BE2C (cell line): ENCODE results near the gene TLCD3B. TPM values are rescaled to one million over a fixed set of nuclear protein-coding genes. Genes with fewer than 3 reads are reported as not detected.
A peak's percentile ranks its signal among the peaks of the same experiment; 100 is the strongest.

Source experiments
- DNase-seq: peaks from one replicate; pipeline ENCODE4 v3.0.0-alpha.2; 2020
- H3K27me3 ChIP-seq: fragments of 250-450 bp; sonication (Bioruptor Pico); 2 replicates; pipeline ENCODE4 v1.5.1; 2020; ENCODE audit warnings: mild to moderate bottlenecking
- H3K36me3 ChIP-seq: fragments of 250-450 bp; sonication (Bioruptor Pico); 2 replicates; pipeline ENCODE4 v1.5.1; 2020; ENCODE audit warnings: mild to moderate bottlenecking
- H3K4me1 ChIP-seq: fragments of 250-450 bp; sonication (Bioruptor Pico); 2 replicates; pipeline ENCODE4 v1.5.1; 2020
- H3K4me3 ChIP-seq: 2 replicates; pipeline ENCODE4 v1.5.1; 2011; ENCODE audit warnings: low read depth, low read length
- H3K9me3 ChIP-seq: fragments of 250-450 bp; sonication (Bioruptor Pico); 2 replicates; pipeline ENCODE4 v1.5.1; 2020
- CTCF ChIP-seq: IDR thresholded peaks from 2 replicates; pipeline ENCODE4 v1.5.1; 2012; ENCODE audit warnings: mild to moderate bottlenecking, low read depth, low read length
- polyA plus RNA-seq: library from polyadenylated mRNA; unstranded; fragments of >200 nt; gene quantifications from one replicate; pipeline ENCODE4 v1.2.1, GENCODE V29; 2012; ENCODE audit warnings: low read depth, missing spikeins; ENCODE audit not compliant: insufficient read length, insufficient read depth

TLCD3B gene
- polyA plus RNA-seq, result 196 TPM

DNA sequence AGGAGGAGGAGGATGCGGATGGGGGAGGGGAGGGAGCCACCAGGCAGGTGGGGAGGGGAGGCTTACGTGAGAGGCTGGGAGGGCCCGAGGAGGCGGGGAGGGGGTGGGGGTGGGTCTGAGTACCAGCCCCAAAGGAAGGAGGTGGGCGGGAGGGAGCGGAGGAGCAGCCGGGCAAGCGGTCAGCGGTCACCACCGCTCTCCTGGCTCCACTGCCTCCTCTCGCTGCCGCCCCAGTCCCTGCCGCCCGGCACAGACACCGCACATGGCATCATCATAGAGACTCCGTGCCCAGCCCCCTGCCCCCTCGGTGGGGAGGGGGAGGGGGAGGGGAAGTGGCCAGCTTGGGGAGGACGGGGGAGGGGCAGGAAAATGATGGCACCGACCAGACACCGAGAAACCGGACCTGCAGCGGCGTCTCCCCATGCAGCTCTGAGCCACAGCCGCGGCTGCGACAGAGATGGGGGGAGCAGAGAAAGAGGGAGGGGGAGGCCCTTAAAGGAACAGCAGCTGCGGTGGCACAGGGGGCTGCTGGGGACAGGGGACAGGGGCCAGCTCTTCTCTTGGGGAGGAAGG, at the start of gene TLCD3B:
Gene TLCD3B (minus strand): TSS at position 431 of the 573 bp plus-strand sequence. CDS start 744 bp downstream, outside the sequence.
- H3K4me1 ChIP-seq, result peaks cover 7% of the 10 kb centered on the region
- no peaks in the 10 kb centered on the region for H3K36me3 ChIP-seq
- no peaks in the 10 kb centered on the region for H3K27me3 ChIP-seq
- peak within 1 kb of the TSS; percentile 61 for H3K4me3 ChIP-seq
- no peaks in the 10 kb centered on the region for H3K9me3 ChIP-seq
- peak; percentile 53 for DNase-seq
- TF ChIP-seq CTCF, result no peak

GRCh38 chr16:30079480-30079879, 48.4 kb upstream of the TLCD3B start:
- Histone ChIP-seq H3K4me3 (no peak overlapping the region), H3K36me3 (peaks cover 64% of the 10 kb centered on the region), H3K9me3 (no peaks in the 10 kb centered on the region), H3K27me3 (no peaks in the 10 kb centered on the region), H3K4me1 (no peaks in the 10 kb centered on the region)
- DNase-seq, result no peak
- no peak for TF ChIP-seq CTCF

- DNase-seq, result no peak
- H3K4me3 ChIP-seq, result no peak overlapping the region
- H3K4me1 ChIP-seq, result no peaks in the 10 kb centered on the region
- no peaks in the 10 kb centered on the region for H3K27me3 ChIP-seq
- no peaks in the 10 kb centered on the region for H3K9me3 ChIP-seq
- no peak for TF ChIP-seq CTCF
- peaks cover 57% of the 10 kb centered on the region for H3K36me3 ChIP-seq
Measured at GRCh38 chr16:30078744-30079143, 47.7 kb upstream of the TLCD3B start.

- H3K4me3 ChIP-seq, result no peak overlapping the region
- peaks cover 50% of the 10 kb centered on the region for H3K36me3 ChIP-seq
- no peaks in the 10 kb centered on the region for H3K4me1 ChIP-seq
- DNase-seq, result no peak
- TF ChIP-seq CTCF, result no peak
- H3K9me3 ChIP-seq, result no peaks in the 10 kb centered on the region
- H3K27me3 ChIP-seq, result no peaks in the 10 kb centered on the region
Measured at GRCh38 chr16:30077656-30078055, 46.6 kb upstream of the TLCD3B start.

- Histone ChIP-seq H3K9me3 (no peaks in the 10 kb centered on the region), H3K36me3 (peaks cover 52% of the 10 kb centered on the region), H3K4me3 (peak overlapping the region; percentile 93), H3K4me1 (no peaks in the 10 kb centered on the region), H3K27me3 (no peaks in the 10 kb centered on the region)
- no peak for TF ChIP-seq CTCF
- DNase-seq, result no peak
Measured at GRCh38 chr16:30076276-30076791, 45.3 kb upstream of the TLCD3B start.

DNA sequence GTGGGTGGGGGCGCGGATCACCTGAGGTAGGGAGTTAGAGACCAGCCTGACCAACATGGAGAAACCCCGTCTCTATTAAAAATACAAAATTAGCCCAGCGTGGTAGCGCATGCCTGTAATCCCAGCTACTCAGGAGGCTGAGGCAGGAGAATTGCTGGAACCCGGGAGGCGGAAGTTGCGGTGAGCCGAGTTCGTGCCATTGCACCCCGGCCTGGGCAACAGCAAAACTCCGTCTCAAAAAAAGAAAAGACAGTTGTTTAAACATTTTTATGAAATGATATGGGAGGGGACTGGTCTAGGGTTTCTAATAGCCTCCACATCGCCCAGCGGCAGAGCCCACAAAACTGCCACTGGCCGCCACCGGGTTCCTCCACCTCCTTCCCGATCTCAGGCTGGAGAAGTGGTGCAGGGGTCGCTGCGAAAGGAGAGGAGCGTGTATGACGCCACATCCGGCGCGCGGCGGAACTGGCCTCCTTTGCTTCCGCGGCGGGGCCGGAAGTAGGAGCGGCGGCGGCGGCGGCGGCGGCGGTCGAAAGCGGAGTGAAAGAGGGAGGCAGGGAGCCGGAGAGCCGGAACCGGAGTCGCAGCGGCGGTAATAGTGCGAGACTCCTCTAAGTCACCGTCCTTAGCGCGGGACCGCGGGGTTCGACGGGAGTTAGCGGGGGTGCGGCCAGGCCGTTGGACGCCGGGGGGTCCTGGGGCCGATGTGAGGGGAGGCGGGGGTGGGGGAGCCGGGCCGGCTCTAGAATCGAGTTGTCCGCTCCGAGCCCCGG, 44.6 kb upstream of the TLCD3B start, which contains the start of gene PPP4C:
Gene PPP4C (plus strand): TSS at position 492 of the 773 bp plus-strand sequence. CDS start 384 bp downstream, outside the sequence.
- Histone ChIP-seq H3K36me3 (peaks cover 52% of the 10 kb centered on the region), H3K4me1 (no peaks in the 10 kb centered on the region)

More for the DNA sequence above, 44.6 kb upstream of the TLCD3B start, which contains the start of gene PPP4C:
- TF ChIP-seq CTCF, result no peak
- H3K27me3 ChIP-seq, result no peaks in the 10 kb centered on the region
- H3K9me3 ChIP-seq, result no peaks in the 10 kb centered on the region
- peak; percentile 93 for DNase-seq
- peak within 1 kb of the TSS; percentile 93 for H3K4me3 ChIP-seq
